Mucosa of descending colon (tissue), 3 donors: Measurements from ENCODE around the gene PLEKHA5. TPM values are rescaled to one million over a fixed set of nuclear protein-coding genes. Genes with fewer than 3 reads are reported as not detected.
"Not testable (repeated sequence)": the region's sequence is repeated elsewhere in the genome, so short reads cannot be mapped to it uniquely, and the experiment has no call there.

Source experiments
- ATAC-seq: fragments of 200-7000 bp; cut with Tn5 transposase; one replicate; pipeline ENCODE4 v1.9.1; 2020; ENCODE audit warnings: mild to moderate bottlenecking, moderate library complexity
- DNase-seq, 3 donors: peaks; one replicate each; pipeline ENCODE4 v3.0.0-alpha.2; 2020
- H3K36me3 ChIP-seq: fragments of 200-600 bp; one replicate; pipeline ENCODE4 v1.8.0; 2021; ENCODE audit warnings: low read depth, mild to moderate bottlenecking
- H3K4me1 ChIP-seq: fragments of 200-600 bp; one replicate; pipeline ENCODE4 v1.8.0; 2021; ENCODE audit warnings: low read depth, mild to moderate bottlenecking
- H3K4me3 ChIP-seq: fragments of 200-600 bp; one replicate; pipeline ENCODE4 v1.8.0; 2021; ENCODE audit warnings: mild to moderate bottlenecking
- H3K9me3 ChIP-seq: fragments of 200-600 bp; one replicate; pipeline ENCODE4 v1.8.0; 2021; ENCODE audit warnings: mild to moderate bottlenecking
- intact Hi-C, 2 donors: fragments of 100-400 bp; cut with DNase I in 1 of 2; cut with micrococcal nuclease in 1 of 2; formaldehyde crosslinking; loops; one replicate each; pipeline versions ENCODE4 v1.11.0 to v1.11.1; 2022; cut with DNase I, micrococcal nuclease
- total RNA-seq, 3 donors: library from RNA; stranded (reverse); fragmentation: NEBNext Ultra II Directional in 2 of 3; extraction: Animal tissue kit (Norgen Biotek cat#: 25700) in 2 of 3; gene quantifications; one replicate each; pipeline versions ENCODE4 v1.2.1 to v1.2.4, GENCODE V29; 2021 to 2023
- TF ChIP-seq, protein P1 (sequence below): fragments of 200-600 bp; IDR thresholded peaks from one replicate; pipeline ENCODE4 v1.8.0; 2022; ENCODE audit warnings: antibody characterized with exemption, mild to moderate bottlenecking
- donor health status: DM: no; HTN: no; CAD: no; lungs with moderate emphysema.
- donor health status: DM: no; HTN: no; CAD: no.
- donor health status: DM: no; HTN: yes; CAD: no.

PLEKHA5 gene
- total RNA-seq, 3 donors from 2014 or later: 29.6 to 47.9 (median 36.5) TPM

DNA sequence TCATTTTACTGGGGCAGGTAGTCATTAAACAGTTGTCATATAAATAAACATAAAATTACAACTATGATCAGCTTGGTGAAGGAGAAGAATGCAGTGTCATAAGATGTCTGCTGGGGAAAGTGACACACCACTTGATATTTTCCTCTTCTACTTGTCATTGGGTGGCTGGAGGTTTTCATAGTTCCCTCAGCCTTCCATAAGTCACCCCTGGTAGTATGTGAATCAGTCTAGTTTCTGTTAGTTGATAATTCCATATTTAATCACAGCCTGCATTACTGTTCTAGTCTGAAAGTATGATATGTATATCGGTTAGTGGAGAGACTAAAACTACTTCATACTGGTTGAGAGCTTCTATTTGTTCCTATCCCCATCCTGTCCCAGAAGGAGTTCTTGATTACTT lies 38.2 kb downstream of the PLEKHA5 start:
- Histone ChIP-seq H3K4me3 (no peak overlapping the region), H3K9me3 (no peaks in the 10 kb centered on the region), H3K36me3 (no peaks in the 10 kb centered on the region), H3K4me1 (peaks cover 15% of the 10 kb centered on the region)
- TF ChIP-seq, protein P1, sequence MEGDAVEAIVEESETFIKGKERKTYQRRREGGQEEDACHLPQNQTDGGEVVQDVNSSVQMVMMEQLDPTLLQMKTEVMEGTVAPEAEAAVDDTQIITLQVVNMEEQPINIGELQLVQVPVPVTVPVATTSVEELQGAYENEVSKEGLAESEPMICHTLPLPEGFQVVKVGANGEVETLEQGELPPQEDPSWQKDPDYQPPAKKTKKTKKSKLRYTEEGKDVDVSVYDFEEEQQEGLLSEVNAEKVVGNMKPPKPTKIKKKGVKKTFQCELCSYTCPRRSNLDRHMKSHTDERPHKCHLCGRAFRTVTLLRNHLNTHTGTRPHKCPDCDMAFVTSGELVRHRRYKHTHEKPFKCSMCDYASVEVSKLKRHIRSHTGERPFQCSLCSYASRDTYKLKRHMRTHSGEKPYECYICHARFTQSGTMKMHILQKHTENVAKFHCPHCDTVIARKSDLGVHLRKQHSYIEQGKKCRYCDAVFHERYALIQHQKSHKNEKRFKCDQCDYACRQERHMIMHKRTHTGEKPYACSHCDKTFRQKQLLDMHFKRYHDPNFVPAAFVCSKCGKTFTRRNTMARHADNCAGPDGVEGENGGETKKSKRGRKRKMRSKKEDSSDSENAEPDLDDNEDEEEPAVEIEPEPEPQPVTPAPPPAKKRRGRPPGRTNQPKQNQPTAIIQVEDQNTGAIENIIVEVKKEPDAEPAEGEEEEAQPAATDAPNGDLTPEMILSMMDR: no peak
- intact Hi-C loops: no loop called here
- no peak for DNase-seq
- ATAC-seq: no peak

DNA sequence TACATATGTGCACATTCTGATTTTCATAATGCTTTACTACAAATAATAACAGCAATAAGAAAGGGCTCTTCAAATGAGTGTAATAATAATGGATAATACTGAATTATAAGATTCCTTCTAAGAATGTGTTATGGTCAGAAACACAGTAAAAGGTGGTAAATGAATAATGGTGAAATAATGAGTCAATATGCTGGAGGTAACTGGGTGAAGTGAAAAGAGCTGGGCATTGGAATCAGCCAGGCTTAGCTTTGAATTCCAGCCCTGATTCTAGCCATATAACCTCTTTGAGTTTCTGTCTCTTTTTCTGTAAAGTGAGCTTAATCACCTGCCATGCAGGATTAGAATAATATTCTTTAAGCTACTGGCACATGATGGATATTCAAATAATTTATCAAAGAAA lies 39.1 kb downstream of the PLEKHA5 start:
- TF ChIP-seq, protein P1: no peak
- no peaks in the 10 kb centered on the region for H3K9me3 ChIP-seq
- H3K4me1 ChIP-seq: peaks cover 13% of the 10 kb centered on the region
- DNase-seq (no peak), ATAC-seq (no peak)
- no peak overlapping the region for H3K4me3 ChIP-seq
- intact Hi-C loops: no loop called here
- no peaks in the 10 kb centered on the region for H3K36me3 ChIP-seq

DNA sequence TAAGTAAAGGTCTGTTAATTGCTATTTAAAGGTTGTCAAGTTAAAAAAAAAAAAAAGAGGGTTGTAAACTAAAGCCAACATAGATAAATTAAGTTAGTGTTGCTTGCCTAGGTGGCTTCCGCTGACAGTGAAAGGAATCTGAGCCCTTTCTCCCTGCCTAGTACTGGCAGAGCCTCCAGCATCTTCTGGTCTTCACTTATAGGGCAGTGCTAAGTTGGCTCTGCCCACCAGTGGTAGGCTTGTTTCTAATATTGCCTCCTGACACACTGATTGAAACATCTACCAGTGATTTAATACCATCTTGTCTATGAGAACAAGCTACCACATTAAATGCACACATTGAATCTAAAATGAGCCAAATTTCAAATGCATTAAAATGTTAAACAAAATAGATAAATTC lies 39.7 kb downstream of the PLEKHA5 start:
- DNase-seq: no peak
- TF ChIP-seq, protein P1: no peak

DNA sequence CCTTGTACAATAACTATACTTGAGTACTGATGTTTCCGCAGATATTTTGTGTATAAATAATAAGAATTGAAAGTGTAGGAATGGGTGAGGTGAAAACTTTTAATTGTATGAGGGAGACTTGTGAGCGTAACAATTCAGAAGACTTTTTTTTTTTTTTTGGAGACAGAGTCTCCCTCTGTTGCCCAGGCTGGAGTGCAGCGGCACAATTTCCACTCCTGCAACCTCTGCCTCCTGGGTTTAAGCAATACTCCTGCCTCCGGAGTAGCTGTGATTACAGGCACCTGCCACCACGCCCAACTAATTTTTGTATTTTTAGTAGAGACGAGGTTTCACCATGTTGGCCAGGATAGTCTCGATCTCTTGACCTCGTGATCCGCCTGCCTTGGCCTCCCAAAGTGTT lies 40.8 kb downstream of the PLEKHA5 start:
- H3K4me3 ChIP-seq, H3K9me3 ChIP-seq, DNase-seq, H3K36me3 ChIP-seq, intact Hi-C loops, ATAC-seq: not testable (repeated sequence)
- peaks cover 11% of the 10 kb centered on the region for H3K4me1 ChIP-seq

More for the DNA sequence above, 39.7 kb downstream of the PLEKHA5 start:
- Histone ChIP-seq H3K4me1 (peaks cover 11% of the 10 kb centered on the region), H3K36me3 (no peaks in the 10 kb centered on the region), H3K9me3 (no peaks in the 10 kb centered on the region), H3K4me3 (no peak overlapping the region)
- intact Hi-C loops: no loop called here
- no peak for ATAC-seq

DNA sequence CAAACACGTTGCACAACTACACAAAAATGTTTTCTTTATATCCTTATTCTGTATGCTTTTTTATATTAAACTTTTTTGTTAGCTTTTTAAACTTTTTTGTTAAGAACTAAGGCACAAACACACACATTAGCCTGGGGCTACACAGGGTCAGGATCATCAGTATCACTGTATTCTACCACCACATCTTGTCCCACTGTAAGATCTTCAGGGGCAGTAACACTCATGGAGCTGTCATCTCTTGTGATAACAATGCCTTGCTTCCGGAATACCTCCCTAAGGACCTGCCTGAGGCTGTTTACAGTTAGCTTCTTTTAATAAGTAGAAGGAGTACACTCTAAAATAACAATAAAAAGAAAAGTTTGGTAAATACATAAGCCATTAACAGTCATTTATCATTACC lies 42.2 kb downstream of the PLEKHA5 start:
- no peaks in the 10 kb centered on the region for H3K9me3 ChIP-seq
- H3K4me3 ChIP-seq: no peak overlapping the region
- no peaks in the 10 kb centered on the region for H3K36me3 ChIP-seq
- intact Hi-C loops: no loop called here
- H3K4me1 ChIP-seq: peaks cover under 1% of the 10 kb centered on the region
- no peak for ATAC-seq
- TF ChIP-seq, protein P1: no peak
- no peak for DNase-seq

DNA sequence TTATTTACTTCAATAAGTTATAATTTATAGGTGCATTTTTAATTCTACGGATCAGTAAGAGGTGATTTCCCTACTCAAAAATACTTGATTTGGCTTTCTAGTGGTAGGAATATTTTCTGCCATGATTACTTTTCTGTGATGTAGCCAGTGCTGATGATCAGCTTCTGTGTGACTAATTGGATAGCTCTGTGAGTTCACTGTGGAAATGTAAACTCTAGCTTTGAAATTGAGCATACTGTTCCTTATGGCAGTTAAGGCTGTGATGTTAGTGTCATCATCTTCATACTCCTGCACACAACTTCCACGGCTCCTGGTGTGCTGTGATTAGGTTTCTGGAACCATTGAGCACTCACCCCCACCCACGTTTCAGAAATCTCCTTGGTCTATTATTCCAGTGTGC lies 48.2 kb downstream of the PLEKHA5 start:
- no peak for ATAC-seq
- Histone ChIP-seq H3K9me3 (no peaks in the 10 kb centered on the region), H3K4me1 (no peaks in the 10 kb centered on the region), H3K36me3 (no peaks in the 10 kb centered on the region), H3K4me3 (no peak overlapping the region)
- DNase-seq: no peak
- TF ChIP-seq, protein P1: no peak
- intact Hi-C loops: no loop called here
